CD4-positive, CD25-positive, alpha-beta regulatory T cell (primary cell): ENCODE results near the gene TMED8. TPM values are rescaled to one million over a fixed set of nuclear protein-coding genes. Genes with fewer than 3 reads are reported as not detected.

Experiments used
- ATAC-seq, 2 donors: fragments of 150-1000 bp; cut with Tn5 transposase; one replicate each; pipeline ENCODE4 v1.10.0; 2021; ENCODE audit warnings: low read depth in 2 of 2, moderate number of reproducible peaks in 2 of 2, moderate library complexity in 1 of 2
- DNase-seq, 3 donors: peaks; one replicate each; pipeline versions ENCODE4 v3.0.0 to v3.0.0-alpha.2; 2012 to 2022; ENCODE audit warnings: mixed read lengths in 1 of 3
- H3K27ac ChIP-seq: one replicate; pipeline ENCODE4 v1.7.0; 2013; ENCODE audit warnings: mild to moderate bottlenecking, low read length; ENCODE audit not compliant: insufficient read depth, poor library complexity, severe bottlenecking
- H3K27me3 ChIP-seq: one replicate; pipeline ENCODE4 v1.7.0; 2013; ENCODE audit warnings: low read length; ENCODE audit not compliant: control insufficient read depth, insufficient read depth
- H3K36me3 ChIP-seq: one replicate; pipeline ENCODE4 v1.7.0; 2013; ENCODE audit warnings: mild to moderate bottlenecking, low read length, moderate library complexity; ENCODE audit not compliant: control insufficient read depth, insufficient read depth
- H3K4me1 ChIP-seq: 2 replicates; pipeline ENCODE4 v1.7.0; 2013; ENCODE audit warnings: mild to moderate bottlenecking, low read length; ENCODE audit not compliant: insufficient read depth, control insufficient read depth, poor library complexity, severe bottlenecking
- H3K4me3 ChIP-seq: one replicate; pipeline ENCODE4 v1.7.0; 2013; ENCODE audit warnings: low read depth, mild to moderate bottlenecking, low read length, moderate library complexity
- H3K9me3 ChIP-seq, 2 experiments: 1 replicate in 1 of 2; 2 replicates in 1 of 2; pipeline ENCODE4 v1.7.0; 2013; ENCODE audit warnings: low read length in 2 of 2, mild to moderate bottlenecking in 1 of 2, moderate library complexity in 1 of 2; ENCODE audit not compliant: control insufficient read depth in 2 of 2
- H3K27ac Mint-ChIP-seq, 3 donors: one replicate each; pipeline ENCODE4 v1.8.0; 2020 to 2022; ENCODE audit warnings: mild to moderate bottlenecking in 3 of 3, mixed read lengths in 3 of 3, moderate library complexity in 2 of 3
- H3K27me3 Mint-ChIP-seq: one replicate; pipeline ENCODE4 v1.8.0; 2022; ENCODE audit warnings: mild to moderate bottlenecking, mixed read lengths
- H3K36me3 Mint-ChIP-seq: one replicate; pipeline ENCODE4 v1.8.0; 2020; ENCODE audit warnings: mixed read lengths
- H3K4me1 Mint-ChIP-seq, 4 donors: one replicate each; pipeline ENCODE4 v1.8.0; 2020 to 2022; ENCODE audit warnings: mixed read lengths in 4 of 4, mild to moderate bottlenecking in 1 of 4
- H3K4me3 Mint-ChIP-seq, 4 donors: one replicate each; pipeline ENCODE4 v1.8.0; 2020 to 2022; ENCODE audit warnings: mild to moderate bottlenecking in 4 of 4, mixed read lengths in 4 of 4, moderate library complexity in 3 of 4
- H3K9me3 Mint-ChIP-seq, 7 donors: one replicate each; pipeline ENCODE4 v1.8.0; 2020 to 2022; ENCODE audit warnings: mixed read lengths in 7 of 7, mild to moderate bottlenecking in 3 of 7, moderate library complexity in 2 of 7
- polyA plus RNA-seq, 4 donors: library from polyadenylated mRNA; unstranded; fragments of 300-500 nt; fragmentation: Illumina TruSeq; gene quantifications; one replicate each; pipeline ENCODE4 v1.2.3, GENCODE V29; 2021
- total RNA-seq: library from RNA; stranded (reverse); gene quantifications from one replicate; pipeline ENCODE4 v1.2.3, GENCODE V29; 2022

Gene TMED8
- total and polyA plus RNA-seq, 5 donors from 2014 or later, result 4.3 to 10.5 (median 5.0) TPM

GRCh38 chr14:77327111-77327510 is 49.8 kb downstream of the TMED8 start:
- no peak overlapping the region for H3K4me3 ChIP-seq
- H3K4me1 ChIP-seq, result peaks cover 6% of the 10 kb centered on the region
- Mint-ChIP-seq H3K27ac (peak overlapping the region in 1 of 3 donors; percentile 6), H3K9me3 (peaks cover 0 to 5% (median 0%) of the 10 kb centered on the region in 7 donors), H3K36me3 (peaks cover 3% of the 10 kb centered on the region), H3K4me3 (no peak overlapping the region), H3K27me3 (no peaks in the 10 kb centered on the region), H3K4me1 (peaks cover 2 to 11% (median 6%) of the 10 kb centered on the region in 4 donors)
- no peak for ATAC-seq
- no peaks in the 10 kb centered on the region for H3K27me3 ChIP-seq
- no peak overlapping the region for H3K27ac ChIP-seq
- H3K9me3 ChIP-seq, result no peaks in the 10 kb centered on the region
- no peak for DNase-seq
- H3K36me3 ChIP-seq, result no peaks in the 10 kb centered on the region

- no peaks in the 10 kb centered on the region for H3K9me3 ChIP-seq
- no peak overlapping the region for H3K4me3 ChIP-seq
- ATAC-seq (no peak), DNase-seq (no peak)
- H3K4me1 ChIP-seq, result peaks cover 10% of the 10 kb centered on the region
- H3K9me3 Mint-ChIP-seq, result no peaks in the 10 kb centered on the region
- H3K36me3 Mint-ChIP-seq, result no peaks in the 10 kb centered on the region
- H3K27me3 Mint-ChIP-seq, result no peaks in the 10 kb centered on the region
- H3K4me1 Mint-ChIP-seq, result peaks cover 5 to 16% (median 12%) of the 10 kb centered on the region in 4 donors
- no peak overlapping the region for H3K27ac ChIP-seq
- H3K36me3 ChIP-seq, result no peaks in the 10 kb centered on the region
- H3K27me3 ChIP-seq, result no peaks in the 10 kb centered on the region
- no peak overlapping the region for H3K27ac Mint-ChIP-seq
- H3K4me3 Mint-ChIP-seq, result no peak overlapping the region
These were observed 51.2 kb downstream of the TMED8 start for GRCh38 chr14:77325746-77326094.

- no peaks in the 10 kb centered on the region for H3K36me3 ChIP-seq
- no peaks in the 10 kb centered on the region for H3K9me3 ChIP-seq
- Mint-ChIP-seq H3K9me3 (no peaks in the 10 kb centered on the region), H3K4me1 (peaks cover 5 to 17% (median 13%) of the 10 kb centered on the region in 4 donors), H3K27me3 (no peaks in the 10 kb centered on the region), H3K36me3 (no peaks in the 10 kb centered on the region), H3K4me3 (peak overlapping the region in 1 of 4 donors; percentile 21), H3K27ac (no peak overlapping the region)
- no peak overlapping the region for H3K27ac ChIP-seq
- H3K4me3 ChIP-seq, result no peak overlapping the region
- peaks cover 10% of the 10 kb centered on the region for H3K4me1 ChIP-seq
- ATAC-seq, result no peak
- DNase-seq, result no peak
- H3K27me3 ChIP-seq, result no peaks in the 10 kb centered on the region
These were observed 51.8 kb downstream of the TMED8 start for GRCh38 chr14:77324816-77325745.

GRCh38 chr14:77324289-77324688 is 52.6 kb downstream of the TMED8 start:
- Mint-ChIP-seq H3K9me3 (no peaks in the 10 kb centered on the region), H3K36me3 (no peaks in the 10 kb centered on the region), H3K27me3 (no peaks in the 10 kb centered on the region), H3K4me3 (no peak overlapping the region), H3K4me1 (peaks cover 5 to 21% (median 16%) of the 10 kb centered on the region in 4 donors), H3K27ac (no peak overlapping the region)
- DNase-seq, result no peak
- ATAC-seq, result no peak
- no peaks in the 10 kb centered on the region for H3K27me3 ChIP-seq
- no peaks in the 10 kb centered on the region for H3K36me3 ChIP-seq
- H3K27ac ChIP-seq, result no peak overlapping the region
- H3K9me3 ChIP-seq, result no peaks in the 10 kb centered on the region
- peaks cover 15% of the 10 kb centered on the region for H3K4me1 ChIP-seq
- no peak overlapping the region for H3K4me3 ChIP-seq

- Histone ChIP-seq H3K4me1 (peaks cover 15% of the 10 kb centered on the region), H3K27me3 (no peaks in the 10 kb centered on the region), H3K4me3 (no peak overlapping the region), H3K27ac (no peak overlapping the region), H3K9me3 (no peaks in the 10 kb centered on the region), H3K36me3 (no peaks in the 10 kb centered on the region)
- DNase-seq (no peak), ATAC-seq (no peak)
- no peak overlapping the region for H3K27ac Mint-ChIP-seq
- H3K36me3 Mint-ChIP-seq, result no peaks in the 10 kb centered on the region
- peak overlapping the region in 1 of 4 donors; percentile 44 for H3K4me3 Mint-ChIP-seq
- no peaks in the 10 kb centered on the region for H3K27me3 Mint-ChIP-seq
- peaks cover 5 to 21% (median 16%) of the 10 kb centered on the region in 4 donors for H3K4me1 Mint-ChIP-seq
- H3K9me3 Mint-ChIP-seq, result no peaks in the 10 kb centered on the region
These were observed 53.3 kb downstream of the TMED8 start for GRCh38 chr14:77323571-77323970.

GRCh38 chr14:77322951-77323350 is 53.9 kb downstream of the TMED8 start:
- no peaks in the 10 kb centered on the region for H3K9me3 Mint-ChIP-seq
- H3K4me1 Mint-ChIP-seq, result peaks cover 5 to 21% (median 16%) of the 10 kb centered on the region in 4 donors
- peak overlapping the region in 1 of 4 donors; percentile 99 for H3K4me3 Mint-ChIP-seq
- ATAC-seq, result no peak
- peak overlapping the region in 1 of 3 donors; percentile 99 for H3K27ac Mint-ChIP-seq
- H3K4me1 ChIP-seq, result peaks cover 15% of the 10 kb centered on the region
- no peaks in the 10 kb centered on the region for H3K27me3 ChIP-seq
- H3K27me3 Mint-ChIP-seq, result no peaks in the 10 kb centered on the region
- H3K36me3 ChIP-seq, result no peaks in the 10 kb centered on the region
- no peaks in the 10 kb centered on the region for H3K36me3 Mint-ChIP-seq
- H3K9me3 ChIP-seq, result no peaks in the 10 kb centered on the region
- DNase-seq, result no peak
- H3K27ac ChIP-seq, result no peak overlapping the region
- no peak overlapping the region for H3K4me3 ChIP-seq

GRCh38 chr14:77322250-77322902 is 54.5 kb downstream of the TMED8 start:
- Histone ChIP-seq H3K27ac (peak overlapping the region; percentile 94), H3K4me1 (peaks cover 15% of the 10 kb centered on the region), H3K36me3 (no peaks in the 10 kb centered on the region), H3K4me3 (peak overlapping the region; percentile 74), H3K9me3 (no peaks in the 10 kb centered on the region), H3K27me3 (no peaks in the 10 kb centered on the region)
- no peak for ATAC-seq
- H3K4me1 Mint-ChIP-seq, result peaks cover 5 to 21% (median 16%) of the 10 kb centered on the region in 4 donors
- H3K9me3 Mint-ChIP-seq, result no peaks in the 10 kb centered on the region
- no peak for DNase-seq
- no peaks in the 10 kb centered on the region for H3K27me3 Mint-ChIP-seq
- H3K4me3 Mint-ChIP-seq, result peak overlapping the region; percentile 97 to 99 (median 98)
- H3K36me3 Mint-ChIP-seq, result no peaks in the 10 kb centered on the region
- peak overlapping the region; percentile 98 to 100 (median 99) for H3K27ac Mint-ChIP-seq
